Neural cell (in vitro differentiated cells): ENCODE data around the gene SPON1.

Source experiments
- SMC3 ChIP-seq: fragments of 450-650 bp; conservative IDR thresholded peaks from 2 replicates; pipeline ENCODE4 v1.6.1; 2014; ENCODE audit warnings: antibody characterized with exemption, mild to moderate bottlenecking, moderate library complexity; ENCODE audit not compliant: poor library complexity
- TF ChIP-seq, protein P1 (sequence below): fragments of 450-650 bp; IDR thresholded peaks from 2 replicates; pipeline ENCODE4 v1.5.1; 2014; ENCODE audit warnings: antibody characterized with exemption, mild to moderate bottlenecking, moderate library complexity; ENCODE audit not compliant: poor library complexity, severe bottlenecking

DNA sequence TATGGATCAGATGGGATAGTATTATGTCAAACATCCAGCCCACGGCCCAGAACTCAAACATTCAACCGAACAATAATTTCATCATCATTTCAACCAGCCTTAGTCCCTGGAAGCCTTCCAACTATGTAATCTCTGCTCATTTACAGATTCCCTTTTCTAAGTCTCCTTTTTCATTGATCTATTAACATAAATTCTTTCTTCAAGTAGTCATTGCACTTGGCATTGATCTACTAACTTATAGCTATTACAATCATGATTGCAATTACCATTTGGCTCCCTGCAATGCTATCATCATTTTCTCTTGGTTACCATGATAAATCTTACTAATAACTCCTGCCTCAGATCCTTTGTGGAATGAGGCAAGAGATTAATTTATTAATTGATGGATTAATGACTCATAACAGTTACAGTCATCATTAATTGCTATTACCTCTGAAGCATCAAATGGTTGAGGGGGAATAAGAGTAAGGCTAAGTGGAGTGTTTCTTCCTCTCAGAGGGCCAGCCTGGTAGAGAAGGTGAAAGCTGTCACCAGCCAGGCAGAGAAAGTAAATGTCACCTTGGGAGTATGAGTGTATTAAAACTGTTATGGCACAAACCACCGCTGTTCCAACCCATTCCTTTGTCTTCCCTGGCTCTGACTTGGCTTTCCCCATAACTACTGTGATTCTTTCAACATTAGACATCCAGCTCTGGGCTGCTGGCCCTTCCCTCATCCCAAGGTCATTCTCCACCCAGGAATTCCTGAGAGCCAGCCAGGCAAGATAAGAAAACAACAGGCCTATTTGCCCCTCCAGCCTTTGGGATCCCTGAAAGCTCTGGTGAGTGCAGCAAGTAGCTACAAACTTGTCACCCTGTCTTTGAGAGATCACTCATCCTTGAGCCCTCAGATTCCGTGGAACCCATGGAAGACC lies 221.8 kb downstream of the SPON1 start:
- TF ChIP-seq, protein P1, sequence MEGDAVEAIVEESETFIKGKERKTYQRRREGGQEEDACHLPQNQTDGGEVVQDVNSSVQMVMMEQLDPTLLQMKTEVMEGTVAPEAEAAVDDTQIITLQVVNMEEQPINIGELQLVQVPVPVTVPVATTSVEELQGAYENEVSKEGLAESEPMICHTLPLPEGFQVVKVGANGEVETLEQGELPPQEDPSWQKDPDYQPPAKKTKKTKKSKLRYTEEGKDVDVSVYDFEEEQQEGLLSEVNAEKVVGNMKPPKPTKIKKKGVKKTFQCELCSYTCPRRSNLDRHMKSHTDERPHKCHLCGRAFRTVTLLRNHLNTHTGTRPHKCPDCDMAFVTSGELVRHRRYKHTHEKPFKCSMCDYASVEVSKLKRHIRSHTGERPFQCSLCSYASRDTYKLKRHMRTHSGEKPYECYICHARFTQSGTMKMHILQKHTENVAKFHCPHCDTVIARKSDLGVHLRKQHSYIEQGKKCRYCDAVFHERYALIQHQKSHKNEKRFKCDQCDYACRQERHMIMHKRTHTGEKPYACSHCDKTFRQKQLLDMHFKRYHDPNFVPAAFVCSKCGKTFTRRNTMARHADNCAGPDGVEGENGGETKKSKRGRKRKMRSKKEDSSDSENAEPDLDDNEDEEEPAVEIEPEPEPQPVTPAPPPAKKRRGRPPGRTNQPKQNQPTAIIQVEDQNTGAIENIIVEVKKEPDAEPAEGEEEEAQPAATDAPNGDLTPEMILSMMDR, result no peak
- no peak for TF ChIP-seq SMC3
